GM18907 (cell line): ENCODE results near the gene PDZD7.

Experiments used
- ATAC-seq: cut with Tn5 transposase; IDR thresholded peaks from one replicate; pipeline ENCODE4 v1.9.1; 2021; ENCODE audit warnings: mild to moderate bottlenecking, moderate library complexity; ENCODE audit not compliant: unreplicated experiment

PDZD7 gene

GRCh38 chr10:101005361-101005760 lies 25.6 kb downstream of the PDZD7 start:
- ATAC-seq, result no peak

GRCh38 chr10:101003639-101004206 lies 27.2 kb downstream of the PDZD7 start:
- ATAC-seq, result no peak

- no peak for ATAC-seq
Measured at GRCh38 chr10:101002456-101002855, 28.5 kb downstream of the PDZD7 start.

- no peak for ATAC-seq
Measured at GRCh38 chr10:101001659-101002035, 29.3 kb downstream of the PDZD7 start.

GRCh38 chr10:101000915-101001658 lies 29.8 kb downstream of the PDZD7 start:
- ATAC-seq, result no peak

- ATAC-seq, result no peak
Measured at GRCh38 chr10:101000127-101000914, 30.6 kb downstream of the PDZD7 start.

GRCh38 chr10:100999742-101000126 lies 31.2 kb downstream of the PDZD7 start, which contains the start of gene LZTS2:
TSS of gene LZTS2 (plus strand) at chr10:100999808. CDS start at chr10:101002539, 2,731 bp downstream.
- ATAC-seq, result no peak

- ATAC-seq, result peak; percentile 53
Measured at GRCh38 chr10:100998991-100999741, 31.8 kb downstream of the PDZD7 start.

GRCh38 chr10:100998183-100998990 lies 32.5 kb downstream of the PDZD7 start:
- ATAC-seq, result peak; percentile 32

GRCh38 chr10:100997360-100998182 lies 33.4 kb downstream of the PDZD7 start:
- ATAC-seq, result peak; percentile 35

GRCh38 chr10:100996678-100997359 lies 34.1 kb downstream of the PDZD7 start:
- ATAC-seq, result peak; percentile 19

- ATAC-seq, result no peak
Measured at GRCh38 chr10:100995181-100995580, 35.7 kb downstream of the PDZD7 start.

GRCh38 chr10:100993986-100994708 lies 36.8 kb downstream of the PDZD7 start:
- ATAC-seq, result no peak

GRCh38 chr10:100989088-100989487 lies 41.8 kb downstream of the PDZD7 start:
- ATAC-seq, result no peak

GRCh38 chr10:100988166-100988565 lies 42.8 kb downstream of the PDZD7 start:
- ATAC-seq, result no peak

GRCh38 chr10:100987685-100988049 lies 43.3 kb downstream of the PDZD7 start:
- ATAC-seq, result peak; percentile 16

GRCh38 chr10:100986952-100987684 lies 43.8 kb downstream of the PDZD7 start, which contains the start of the genes MRPL43 and TWNK:
TSS of gene MRPL43 (minus strand) at chr10:100987497. CDS start at chr10:100987443, 54 bp downstream.
TSS of gene TWNK (plus strand) at chr10:100987543. CDS start at chr10:100988211, 668 bp downstream.
- ATAC-seq, result peak; percentile 77
